Measurements from ENCODE around the gene PCSK5.
"Not testable (repeated sequence)": the region's sequence is repeated elsewhere in the genome, so short reads cannot be mapped to it uniquely, and the experiment has no call there.

Gene PCSK5

DNA sequence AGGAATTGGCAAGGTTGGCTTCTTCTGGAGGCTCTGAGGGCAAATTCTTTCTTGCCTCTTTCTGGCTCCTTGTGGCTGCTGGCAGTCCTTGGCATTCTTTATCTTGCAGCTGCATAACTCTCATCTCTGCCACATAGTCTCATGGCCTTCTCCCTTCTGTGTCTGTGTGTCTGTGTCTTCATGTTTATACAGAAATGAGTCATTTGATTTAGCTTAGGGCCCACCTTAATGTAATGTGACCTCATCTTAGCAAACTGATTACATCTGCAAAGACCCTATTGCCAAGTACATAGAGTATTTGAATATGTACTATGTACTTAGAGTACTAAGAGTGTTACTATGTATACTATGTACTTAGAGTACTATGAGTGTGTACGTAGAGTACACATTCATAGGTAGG, 381.3 kb downstream of the PCSK5 start:
- DNase-seq: no peak

DNA sequence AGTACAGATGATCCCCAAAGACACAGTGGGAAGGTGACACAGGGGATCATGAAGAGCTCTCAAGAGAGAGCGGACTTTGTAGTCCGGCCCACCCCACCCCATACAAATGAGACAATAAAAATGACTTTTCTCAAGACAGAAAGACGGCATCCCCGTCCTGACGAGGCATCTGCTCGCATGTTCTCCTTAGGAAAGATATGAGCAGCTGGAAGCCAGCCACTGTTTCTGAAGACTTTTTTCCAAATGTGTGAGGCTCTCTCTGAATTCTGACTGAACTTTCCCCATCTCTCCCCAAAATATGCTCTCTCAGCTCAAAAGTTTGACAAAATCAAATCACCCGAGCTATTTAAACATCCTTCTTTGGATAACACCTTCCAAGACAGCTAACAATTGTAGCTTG, 398.6 kb downstream of the PCSK5 start:
- no peak for DNase-seq

DNA sequence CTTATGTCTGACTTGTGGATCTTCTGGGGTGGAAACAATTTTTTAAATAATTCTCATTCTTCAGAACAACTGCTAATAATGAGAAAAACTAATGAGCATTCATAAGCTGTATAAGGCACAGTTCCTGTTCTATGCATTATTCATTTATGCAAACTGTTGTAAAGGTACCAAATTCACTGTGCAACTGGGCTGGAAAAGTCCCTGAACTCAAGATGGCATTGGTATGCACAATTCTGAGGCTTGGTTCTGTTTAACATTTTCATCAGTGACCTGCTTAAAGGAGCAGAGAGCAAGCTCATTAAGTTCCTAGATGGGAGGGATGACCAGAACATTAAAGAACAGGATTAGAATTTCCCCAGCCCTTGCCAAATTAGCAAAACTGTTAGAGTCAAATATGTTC, 399.2 kb downstream of the PCSK5 start:
- no peak for DNase-seq

DNA sequence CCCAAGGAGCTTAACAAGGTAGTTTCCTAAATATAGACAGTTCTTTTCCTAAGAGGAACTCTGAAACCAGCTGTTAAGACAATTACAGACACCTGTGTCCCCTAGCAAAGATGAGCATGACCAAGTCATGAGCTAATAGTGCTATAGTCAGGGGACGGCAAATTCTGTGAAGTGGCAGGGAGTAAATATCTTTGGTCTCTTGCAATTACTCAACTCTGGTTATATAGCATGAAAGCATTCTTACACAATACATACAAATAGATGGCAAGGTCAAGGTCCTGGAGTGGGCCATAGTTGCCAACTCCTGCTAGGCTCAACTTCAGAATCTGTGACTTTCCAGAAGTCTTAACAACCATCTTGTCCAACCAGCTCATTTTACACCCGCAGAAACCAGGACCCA, 400.1 kb downstream of the PCSK5 start:
- DNase-seq: no peak

DNA sequence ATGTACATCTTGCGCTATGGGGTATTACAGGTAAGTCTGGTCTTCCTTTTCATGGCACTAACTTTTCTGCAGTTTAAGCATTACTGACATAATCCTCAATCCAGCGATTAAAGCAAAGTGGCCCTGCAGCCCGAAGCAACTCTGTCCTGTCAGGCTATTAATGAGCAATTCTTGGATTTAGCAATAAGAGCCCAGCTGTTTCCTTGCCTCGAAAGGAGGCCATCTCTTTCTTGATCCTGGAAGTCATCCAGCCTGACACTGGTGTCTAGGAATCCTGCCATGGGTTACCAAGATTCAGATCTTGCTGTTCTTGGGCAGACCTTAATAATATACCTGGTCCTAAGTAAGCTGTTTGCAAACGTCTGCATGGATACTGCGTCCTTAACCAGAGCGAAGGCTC, 401.8 kb downstream of the PCSK5 start:
- DNase-seq: no peak

DNA sequence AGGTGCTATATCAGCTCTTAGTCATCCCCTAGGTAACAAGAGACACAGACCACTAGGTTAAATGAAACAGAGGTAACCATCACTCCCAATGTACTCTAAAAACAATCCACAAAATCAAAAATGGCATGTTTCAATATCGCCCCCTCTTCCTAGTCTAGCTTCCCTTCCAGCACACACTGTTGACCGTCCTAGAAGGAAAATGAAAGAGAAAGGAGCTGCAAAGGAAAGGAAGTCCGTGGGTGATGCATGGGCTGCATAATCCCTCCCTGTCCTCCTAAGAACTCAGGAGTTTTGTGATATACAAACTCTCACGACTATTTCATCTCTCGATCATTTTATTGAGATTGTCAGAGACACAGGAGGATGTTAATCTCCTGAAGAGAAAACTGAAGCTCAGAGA, 402.2 kb downstream of the PCSK5 start:
- DNase-seq: no peak

DNA sequence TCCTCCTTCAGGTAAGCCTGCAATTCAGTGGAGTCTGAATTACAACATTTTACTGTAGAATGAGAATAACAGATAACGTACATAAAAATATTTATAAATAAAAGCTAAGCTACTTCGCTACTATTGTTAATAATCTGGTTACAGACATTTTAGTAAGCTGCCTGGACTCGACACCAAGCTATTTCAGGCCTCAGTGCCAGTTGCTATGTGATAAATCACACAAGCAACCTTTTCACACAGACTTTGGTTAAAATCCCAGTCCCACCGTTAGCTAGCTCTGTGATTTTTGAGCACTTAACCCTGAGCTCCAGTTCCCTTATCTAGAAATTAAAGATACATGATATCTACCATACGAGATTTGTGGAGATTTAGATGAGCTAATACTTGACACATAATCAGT, 403.8 kb downstream of the PCSK5 start:
- DNase-seq: no peak

DNA sequence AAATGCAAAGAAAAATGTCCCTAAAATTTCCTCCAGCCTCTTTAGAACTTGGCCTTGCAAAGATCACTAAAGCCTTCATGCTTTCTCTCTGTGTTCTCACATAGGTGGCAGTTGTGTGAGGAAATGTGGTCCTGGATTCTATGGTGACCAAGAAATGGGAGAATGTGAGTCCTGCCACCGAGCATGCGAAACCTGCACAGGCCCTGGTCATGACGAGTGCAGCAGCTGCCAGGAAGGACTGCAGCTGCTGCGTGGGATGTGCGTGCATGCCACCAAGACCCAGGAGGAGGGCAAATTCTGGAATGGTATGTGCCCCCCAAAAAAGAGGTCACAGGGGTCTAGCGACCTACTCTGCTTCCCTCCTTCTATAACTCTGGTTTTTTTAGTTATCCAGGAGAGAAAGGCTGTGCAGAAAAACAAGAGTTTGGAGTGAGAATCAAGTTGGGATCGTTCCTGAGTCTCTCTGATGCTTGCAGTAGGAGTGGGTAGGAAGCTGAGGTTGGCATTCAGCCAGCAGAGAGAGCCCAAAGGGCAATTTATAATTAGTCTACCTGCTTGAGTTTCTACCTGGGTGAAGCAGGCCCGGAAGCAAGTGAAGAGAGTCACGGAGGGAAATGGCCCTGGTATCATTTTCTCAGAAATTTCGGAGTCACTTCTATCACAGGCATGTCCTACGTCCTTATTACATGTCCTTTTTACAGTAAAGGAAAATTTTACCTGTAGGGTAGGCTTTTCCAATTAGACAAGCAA, 406.3 kb downstream of the PCSK5 start:
- DNase-seq: no peak

DNA sequence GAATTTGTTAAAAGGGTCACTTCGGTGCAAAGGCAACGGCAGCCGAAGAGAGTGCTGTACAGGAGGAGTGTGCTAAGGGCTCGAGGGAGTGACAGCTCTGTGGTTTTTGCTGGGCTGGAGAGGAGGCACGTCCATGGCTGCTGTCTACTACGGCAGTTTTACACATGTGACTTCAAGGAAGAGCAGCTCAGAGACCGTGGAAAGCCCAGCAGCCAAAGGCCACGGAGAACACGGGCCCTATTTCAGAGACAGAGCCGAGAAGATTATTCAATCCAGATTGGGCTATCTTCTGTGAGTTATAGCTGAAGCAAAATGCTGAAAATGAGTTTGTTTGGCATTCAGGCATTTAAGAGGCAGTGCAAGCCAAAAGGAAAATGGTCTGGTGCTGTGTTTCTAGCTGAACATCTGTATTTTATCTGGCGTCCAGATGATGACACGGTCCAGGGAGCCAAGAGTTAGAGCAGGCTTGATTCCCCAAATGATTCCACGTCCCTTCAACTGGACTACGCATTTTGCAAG, 407.3 kb downstream of the PCSK5 start:
- DNase-seq: no peak

DNA sequence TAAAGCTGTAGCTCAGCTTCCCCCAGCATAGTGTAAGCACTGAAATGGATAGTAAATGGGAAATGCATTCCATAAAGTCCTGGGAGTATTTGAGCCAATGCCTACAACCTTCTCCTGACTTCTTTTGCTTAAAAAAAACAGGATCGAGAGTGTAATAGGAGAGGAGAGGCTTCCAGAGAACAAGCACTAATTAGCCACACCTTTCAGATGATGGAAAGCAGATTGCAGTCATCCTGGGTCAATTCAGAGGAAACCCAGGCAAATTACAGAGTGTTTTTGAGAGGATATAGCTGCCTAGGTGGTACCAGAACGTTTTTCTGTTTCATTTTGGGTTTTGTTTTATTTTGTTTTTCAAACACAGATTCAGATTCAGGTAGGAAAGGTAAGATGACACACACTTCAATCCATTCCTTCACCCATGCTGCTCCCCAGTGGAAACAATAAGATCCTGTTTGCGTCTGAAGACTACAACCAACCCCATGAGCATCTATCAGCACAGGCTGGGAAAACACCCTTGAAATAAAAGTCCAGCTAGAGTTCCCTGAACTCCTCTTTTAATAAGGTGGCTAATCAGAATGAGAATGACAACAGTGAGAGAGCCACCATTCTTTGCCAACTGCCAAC, 408.2 kb downstream of the PCSK5 start:
- no peak for DNase-seq

DNA sequence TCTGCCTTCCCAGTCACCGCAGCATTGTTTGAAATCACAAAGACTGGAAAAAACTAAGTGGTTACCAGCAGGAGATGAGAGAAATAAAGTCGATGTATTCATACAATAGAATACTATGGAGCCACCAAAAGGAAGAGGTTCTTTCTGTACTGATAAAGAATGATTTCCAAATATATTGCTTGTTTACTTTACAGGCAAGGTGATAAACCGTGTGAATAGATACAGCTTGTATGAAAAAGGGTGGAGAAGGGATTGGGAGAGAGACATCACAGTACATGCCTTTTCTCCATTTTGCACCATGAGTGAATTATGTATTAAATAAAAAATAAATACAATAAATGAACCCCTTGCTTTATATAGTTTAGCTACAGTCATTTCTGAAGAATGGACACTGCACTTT, 412.1 kb downstream of the PCSK5 start:
- no peak for DNase-seq

DNA sequence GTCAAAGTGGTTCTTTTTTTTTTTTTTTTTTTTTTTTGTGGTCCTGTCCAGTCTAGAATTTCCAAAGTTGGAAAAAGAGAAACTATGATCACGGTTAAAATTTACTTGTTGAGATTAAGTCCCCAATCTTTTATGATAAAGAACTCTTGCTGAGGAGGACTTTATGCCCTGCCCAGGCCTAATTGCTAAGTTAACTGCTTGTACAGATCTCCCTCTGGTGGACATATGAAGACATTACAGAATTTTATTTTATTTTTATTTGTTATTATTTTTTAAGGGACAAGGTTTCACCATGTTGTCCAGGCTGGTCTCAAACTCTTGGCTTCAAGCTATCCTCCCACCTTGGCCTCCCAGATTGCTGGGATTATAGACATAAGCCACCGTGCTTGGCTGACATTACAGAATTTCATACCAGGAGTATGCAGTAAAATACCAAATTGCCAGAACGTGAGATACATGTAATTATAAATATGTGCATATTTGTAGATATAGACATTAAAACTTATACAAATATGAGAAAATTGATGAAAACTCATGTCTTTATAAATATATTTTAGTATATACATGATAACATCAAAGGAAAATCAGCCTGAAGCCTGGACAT, 412.6 kb downstream of the PCSK5 start:
- DNase-seq: peak; percentile 42

DNA sequence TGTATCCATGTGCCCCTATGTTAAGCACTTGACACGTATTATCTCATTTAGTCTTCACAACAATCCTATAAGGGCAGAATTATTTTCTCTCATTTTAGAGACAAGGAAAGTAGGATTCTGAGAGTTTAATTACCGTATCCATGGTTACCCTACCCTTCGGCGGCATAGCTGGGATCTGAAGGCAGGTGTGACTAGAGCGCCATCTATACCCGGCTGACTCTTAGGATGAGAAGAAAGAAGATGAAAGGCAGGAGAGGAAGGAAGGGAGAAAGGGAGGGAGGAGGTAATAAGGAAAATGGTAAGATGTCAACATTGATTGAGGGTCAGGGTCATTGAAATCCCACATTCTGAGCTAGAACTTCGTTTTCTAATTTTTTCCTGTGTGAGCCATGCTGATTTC, 416.6 kb downstream of the PCSK5 start:
- DNase-seq: not testable (repeated sequence)

DNA sequence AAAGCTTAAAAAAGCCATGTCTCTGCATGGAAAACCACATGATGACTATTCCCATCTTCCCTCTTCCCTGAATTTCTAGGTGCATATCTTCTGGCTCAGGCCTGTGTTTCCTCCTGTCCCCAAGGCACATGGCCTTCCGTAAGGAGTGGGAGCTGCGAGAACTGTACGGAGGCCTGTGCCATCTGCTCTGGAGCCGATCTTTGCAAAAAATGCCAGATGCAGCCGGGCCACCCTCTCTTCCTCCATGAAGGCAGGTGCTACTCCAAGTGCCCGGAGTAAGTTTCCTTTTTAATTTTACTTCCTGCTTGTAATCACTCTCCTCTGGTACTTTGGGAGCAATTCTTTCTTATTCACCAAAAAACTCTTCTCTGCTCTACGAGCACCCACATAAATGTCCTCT, 420.1 kb downstream of the PCSK5 start:
- DNase-seq: no peak

DNA sequence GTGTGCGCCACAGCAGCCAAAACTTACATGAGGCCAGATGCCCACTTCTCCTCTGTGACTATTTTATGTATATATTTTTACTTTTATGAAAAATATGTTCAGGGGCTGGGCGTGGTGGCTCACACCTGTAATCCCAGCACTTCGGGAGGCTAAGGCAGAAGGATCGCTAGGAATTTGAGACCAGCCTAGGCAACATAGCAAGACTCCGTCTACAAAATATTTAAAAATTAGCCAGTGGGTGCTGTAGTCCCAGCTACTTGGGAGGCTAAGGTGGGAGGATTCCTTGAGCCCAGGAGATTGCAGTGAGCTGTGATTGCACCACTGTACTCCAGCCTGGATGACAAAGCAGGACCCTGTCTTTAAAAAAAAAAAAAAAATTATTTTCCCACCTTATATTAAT, 420.5 kb downstream of the PCSK5 start:
- DNase-seq: no peak

DNA sequence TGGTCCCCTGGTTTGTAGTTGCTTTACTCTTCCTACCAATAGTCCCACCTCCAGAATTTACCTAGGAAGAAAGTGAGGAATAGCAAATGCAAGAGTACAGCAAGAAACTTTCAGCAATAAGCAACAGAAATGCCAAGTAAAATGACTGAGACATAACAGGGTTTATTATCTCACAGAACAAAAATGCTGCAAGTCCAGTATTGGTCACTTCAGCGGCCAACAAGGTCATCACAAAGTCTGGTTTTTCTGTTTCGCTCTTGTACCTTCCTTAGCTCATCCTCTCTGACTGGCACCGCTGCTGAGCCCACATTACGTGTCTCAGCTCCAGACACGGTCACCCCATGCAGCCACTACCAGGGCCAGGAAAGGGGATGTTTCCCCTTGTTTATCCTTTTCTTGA, 421.1 kb downstream of the PCSK5 start:
- DNase-seq: no peak

DNA sequence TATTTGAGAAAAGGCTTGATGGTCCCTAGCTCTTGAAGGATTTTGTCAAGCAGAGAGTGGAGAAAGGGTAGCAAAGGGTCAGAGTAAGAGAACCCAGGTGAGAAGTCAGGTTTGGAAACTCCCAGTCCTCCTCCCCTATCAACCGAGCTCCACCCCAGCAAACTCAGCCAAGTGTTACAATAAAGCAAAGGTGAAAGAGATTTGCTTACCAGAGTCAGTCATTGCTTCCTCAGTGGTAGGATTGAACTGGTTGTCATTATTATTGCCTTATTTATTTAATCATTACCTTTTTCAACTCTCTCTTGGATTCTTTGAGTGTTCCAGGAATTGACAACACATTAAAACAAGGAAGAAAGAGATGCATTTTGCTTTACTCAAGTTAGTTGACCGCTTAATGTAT, 423.3 kb downstream of the PCSK5 start:
- DNase-seq: no peak

DNA sequence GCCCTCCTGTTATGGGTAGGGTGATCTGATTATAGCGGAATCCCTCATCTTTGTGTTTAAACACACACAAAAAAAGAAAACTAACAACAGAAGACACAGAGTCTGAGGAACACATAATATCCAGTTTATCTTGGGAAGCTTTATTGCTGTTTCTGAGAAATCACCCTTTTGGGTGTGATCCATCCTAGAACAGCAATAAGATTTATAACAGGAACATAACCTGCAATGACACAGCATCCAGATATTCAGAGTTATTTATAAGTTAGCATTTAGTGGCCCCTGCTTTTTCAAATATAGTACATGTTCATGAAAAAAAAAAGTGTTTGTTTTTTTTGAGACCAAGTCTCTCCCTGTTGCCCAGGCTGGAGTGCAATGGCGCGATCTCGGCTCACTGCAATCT, 423.8 kb downstream of the PCSK5 start:
- DNase-seq: no peak

DNA sequence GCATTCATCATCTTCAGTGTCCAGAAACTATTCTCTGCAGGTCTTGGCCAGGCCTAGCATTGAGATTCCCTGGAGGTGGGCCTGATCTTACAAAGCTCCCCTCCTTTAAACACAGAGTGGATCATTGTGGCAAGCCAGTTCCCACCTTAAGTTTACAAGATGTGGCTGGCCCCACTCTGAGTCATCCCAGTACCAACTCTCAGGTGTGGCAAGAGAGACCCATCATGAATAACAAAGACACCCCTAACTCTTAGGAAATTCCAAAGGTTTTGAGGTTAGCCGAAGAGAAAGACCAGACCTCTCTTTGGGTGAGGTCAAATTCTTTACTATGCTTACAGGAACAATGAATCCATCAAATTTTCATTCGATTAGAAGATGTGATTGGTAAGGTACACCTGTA, 425.6 kb downstream of the PCSK5 start:
- DNase-seq: no peak

DNA sequence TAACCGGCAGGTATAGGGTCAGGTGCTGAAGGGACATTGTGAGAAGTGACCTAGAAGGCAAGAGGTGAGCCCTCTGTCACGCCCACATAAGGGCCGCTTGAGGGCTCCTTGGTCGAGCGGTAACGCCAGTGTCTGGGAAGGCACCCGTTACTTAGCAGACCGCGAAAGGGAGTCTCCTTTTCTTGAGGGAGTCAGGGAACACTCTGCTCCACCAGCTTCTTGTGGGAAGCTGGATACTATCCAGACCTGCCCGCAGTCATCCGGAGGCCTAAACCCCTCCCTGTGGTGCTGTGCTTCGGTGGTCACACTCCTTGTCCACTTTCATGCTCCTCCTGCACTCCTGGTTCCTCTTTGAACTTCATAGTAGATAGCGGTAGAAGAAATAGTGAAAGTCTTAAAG, 429.0 kb downstream of the PCSK5 start:
- not testable (repeated sequence) for DNase-seq

DNA sequence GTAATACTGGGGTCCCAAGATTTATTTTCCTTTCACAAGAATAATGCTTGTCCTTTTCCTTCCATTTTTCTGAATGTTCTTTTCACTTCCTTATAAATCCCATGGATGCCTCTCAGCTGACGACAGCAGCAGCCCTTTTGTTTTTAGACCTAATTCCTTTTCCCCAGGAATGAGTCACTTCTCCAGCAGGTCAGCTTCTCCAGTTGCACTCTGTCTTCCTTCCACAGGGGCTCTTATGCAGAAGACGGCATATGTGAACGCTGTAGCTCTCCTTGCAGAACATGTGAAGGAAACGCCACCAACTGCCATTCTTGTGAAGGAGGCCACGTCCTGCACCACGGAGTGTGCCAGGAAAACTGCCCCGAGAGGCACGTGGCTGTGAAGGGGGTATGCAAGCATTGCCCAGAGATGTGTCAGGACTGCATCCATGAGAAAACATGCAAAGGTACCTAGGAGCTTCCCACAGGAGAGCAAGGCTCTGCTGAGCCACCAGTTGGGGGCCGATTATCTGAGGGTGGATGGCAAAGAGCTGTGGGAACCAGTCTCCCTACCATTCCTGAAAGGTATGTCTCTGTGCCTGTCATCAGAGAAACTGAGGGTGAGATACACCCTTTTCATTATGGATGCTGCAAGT, 430.8 kb downstream of the PCSK5 start:
- DNase-seq: no peak

DNA sequence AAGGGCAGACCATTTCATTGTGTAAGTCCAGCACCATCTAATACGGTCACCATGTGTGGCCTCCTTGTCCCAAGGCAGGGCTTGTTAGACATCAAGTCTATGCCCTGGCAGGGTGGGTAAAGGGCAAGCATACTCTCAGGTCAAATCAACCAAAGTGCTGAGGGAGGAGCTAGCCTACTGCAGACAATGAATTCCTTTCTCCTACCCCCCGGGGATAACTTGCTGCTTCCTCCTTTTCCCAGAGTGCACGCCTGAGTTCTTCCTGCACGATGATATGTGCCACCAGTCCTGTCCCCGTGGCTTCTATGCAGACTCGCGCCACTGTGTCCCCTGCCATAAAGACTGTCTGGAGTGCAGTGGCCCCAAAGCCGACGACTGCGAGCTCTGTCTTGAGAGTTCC, 432.3 kb downstream of the PCSK5 start:
- DNase-seq: no peak

DNA sequence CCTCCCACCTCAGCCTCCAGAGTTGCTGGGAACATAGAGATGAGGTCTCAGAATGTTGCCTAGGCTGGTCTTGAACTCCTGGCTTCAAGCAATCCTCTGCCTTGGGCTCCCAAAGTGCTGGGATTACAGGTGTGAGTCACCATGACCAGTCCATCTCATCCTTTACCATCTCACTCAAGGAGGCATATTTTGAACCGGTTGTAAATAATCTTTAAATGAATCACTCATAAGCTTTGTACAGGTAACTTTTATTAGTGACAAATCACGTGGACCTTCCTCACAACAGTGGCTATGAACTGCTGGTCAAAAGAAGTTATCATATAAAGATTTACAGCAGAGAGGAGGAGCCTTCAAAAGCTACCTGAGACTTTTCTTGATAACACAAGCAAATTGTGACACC, 433.0 kb downstream of the PCSK5 start:
- DNase-seq: no peak

DNA sequence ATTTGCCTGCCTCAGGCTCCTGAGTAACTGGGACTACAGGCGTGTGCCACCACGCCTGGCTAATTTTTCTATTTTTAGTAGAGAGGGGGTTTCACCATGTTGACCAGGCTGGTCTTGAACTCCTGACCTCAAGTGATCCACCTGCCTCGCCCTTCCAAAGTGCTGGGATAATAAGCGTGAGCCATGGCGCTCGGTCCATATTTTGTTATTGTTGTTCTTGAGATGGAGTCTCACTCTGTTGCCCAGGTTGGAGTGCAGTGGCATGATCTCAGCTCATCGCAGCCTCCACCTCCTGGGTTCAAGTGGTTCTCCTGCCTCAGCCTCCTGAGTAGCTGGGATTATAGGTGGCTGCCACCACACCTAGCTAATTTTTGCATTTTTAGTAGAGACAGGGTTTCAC, 433.6 kb downstream of the PCSK5 start:
- DNase-seq: not testable (repeated sequence)

Measured in activated CD4-positive, alpha-beta T cell treated with anti-CD3 and anti-CD28 coated beads, Interleukin-10, Interleukin-2, amounts not matched to agents 100 ng/mL and 50 ng/mL, durations not matched to agents 16 hours and 8 hours (primary cell).